Nephron progenitor cell (in vitro differentiated cells): ENCODE measurements around the gene TRAP1.
"Not testable (repeated sequence)": the region's sequence is repeated elsewhere in the genome, so short reads cannot be mapped to it uniquely, and the experiment has no call there.

ENCODE experiments used
- DNase-seq: peaks from one replicate; pipeline ENCODE4 v3.0.0; 2021
- H3K27ac Mint-ChIP-seq: 2 replicates; pipeline ENCODE4 v1.8.0; 2021; ENCODE audit warnings: mild to moderate bottlenecking, moderate library complexity, mixed read lengths
- H3K27me3 Mint-ChIP-seq: 2 replicates; pipeline ENCODE4 v1.8.0; 2021; ENCODE audit warnings: mild to moderate bottlenecking, low read depth, mixed read lengths; ENCODE audit not compliant: poor library complexity
- H3K36me3 Mint-ChIP-seq: 2 replicates; pipeline ENCODE4 v1.8.0; 2021; ENCODE audit warnings: low read depth, mixed read lengths
- H3K4me1 Mint-ChIP-seq: 2 replicates; pipeline ENCODE4 v1.8.0; 2021; ENCODE audit warnings: mixed read lengths
- H3K4me3 Mint-ChIP-seq: 2 replicates; pipeline ENCODE4 v1.8.0; 2021; ENCODE audit warnings: mild to moderate bottlenecking, moderate library complexity, mixed read lengths
- H3K9me3 Mint-ChIP-seq: 2 replicates; pipeline ENCODE4 v1.8.0; 2021; ENCODE audit warnings: mild to moderate bottlenecking, moderate library complexity, mixed read lengths
- CTCF ChIP-seq: fragments of 200-600 bp; sonication (generic); IDR thresholded peaks from 2 replicates; pipeline ENCODE4 v1.5.0; 2021; ENCODE audit warnings: antibody characterized with exemption

The TRAP1 gene

GRCh38 chr16:3716831-3717234 is 491 bp downstream of the TRAP1 start:
- Mint-ChIP-seq H3K9me3 (no peaks in the 10 kb centered on the region), H3K4me3 (peak overlapping the region; percentile 83), H3K4me1 (peaks cover 43% of the 10 kb centered on the region), H3K27me3 (no peaks in the 10 kb centered on the region), H3K27ac (no peak overlapping the region), H3K36me3 (peaks cover 32% of the 10 kb centered on the region)
- TF ChIP-seq CTCF = no peak
- no peak for DNase-seq

GRCh38 chr16:3715430-3715829 is 1.9 kb downstream of the TRAP1 start:
- peaks cover 43% of the 10 kb centered on the region for H3K4me1 Mint-ChIP-seq
- no peaks in the 10 kb centered on the region for H3K27me3 Mint-ChIP-seq
- peak overlapping the region; percentile 34 for H3K4me3 Mint-ChIP-seq
- TF ChIP-seq CTCF = no peak
- H3K36me3 Mint-ChIP-seq = peaks cover 36% of the 10 kb centered on the region
- H3K27ac Mint-ChIP-seq = no peak overlapping the region
- no peak for DNase-seq
- H3K9me3 Mint-ChIP-seq = no peaks in the 10 kb centered on the region

GRCh38 chr16:3714378-3714777 is 2.9 kb downstream of the TRAP1 start:
- not testable (repeated sequence) for H3K27ac Mint-ChIP-seq, DNase-seq, H3K27me3 Mint-ChIP-seq, H3K9me3 Mint-ChIP-seq, H3K4me3 Mint-ChIP-seq
- Mint-ChIP-seq H3K4me1 (peaks cover 43% of the 10 kb centered on the region), H3K36me3 (peaks cover 46% of the 10 kb centered on the region)

GRCh38 chr16:3713587-3714242 is 3.6 kb downstream of the TRAP1 start:
- Mint-ChIP-seq H3K4me1 (peaks cover 43% of the 10 kb centered on the region), H3K4me3 (no peak overlapping the region), H3K27me3 (no peaks in the 10 kb centered on the region), H3K36me3 (peaks cover 48% of the 10 kb centered on the region), H3K27ac (peak overlapping the region; percentile 96), H3K9me3 (no peaks in the 10 kb centered on the region)
- TF ChIP-seq CTCF = no peak
- no peak for DNase-seq

GRCh38 chr16:3712861-3713372 is 4.4 kb downstream of the TRAP1 start:
- H3K9me3 Mint-ChIP-seq = no peaks in the 10 kb centered on the region
- TF ChIP-seq CTCF = no peak
- H3K4me1 Mint-ChIP-seq = peaks cover 39% of the 10 kb centered on the region
- DNase-seq = no peak
- H3K4me3 Mint-ChIP-seq = no peak overlapping the region
- H3K27me3 Mint-ChIP-seq = no peaks in the 10 kb centered on the region
- peak overlapping the region; percentile 96 for H3K27ac Mint-ChIP-seq
- H3K36me3 Mint-ChIP-seq = peaks cover 49% of the 10 kb centered on the region

- Mint-ChIP-seq H3K27me3 (no peaks in the 10 kb centered on the region), H3K9me3 (no peaks in the 10 kb centered on the region), H3K27ac (peak overlapping the region; percentile 42), H3K36me3 (peaks cover 54% of the 10 kb centered on the region), H3K4me3 (no peak overlapping the region), H3K4me1 (no peaks in the 10 kb centered on the region)
- TF ChIP-seq CTCF = no peak
- DNase-seq = no peak
Measured at GRCh38 chr16:3706253-3707012, 10.9 kb downstream of the TRAP1 start.
